Nephron progenitor cell (in vitro differentiated cells): ENCODE measurements around the gene MRPL32.

Experiments
- DNase-seq: peaks from one replicate; pipeline ENCODE4 v3.0.0; 2021
- H3K27ac Mint-ChIP-seq: 2 replicates; pipeline ENCODE4 v1.8.0; 2021; ENCODE audit warnings: mild to moderate bottlenecking, moderate library complexity, mixed read lengths
- H3K27me3 Mint-ChIP-seq: 2 replicates; pipeline ENCODE4 v1.8.0; 2021; ENCODE audit warnings: mild to moderate bottlenecking, low read depth, mixed read lengths; ENCODE audit not compliant: poor library complexity
- H3K36me3 Mint-ChIP-seq: 2 replicates; pipeline ENCODE4 v1.8.0; 2021; ENCODE audit warnings: low read depth, mixed read lengths
- H3K4me1 Mint-ChIP-seq: 2 replicates; pipeline ENCODE4 v1.8.0; 2021; ENCODE audit warnings: mixed read lengths
- H3K4me3 Mint-ChIP-seq: 2 replicates; pipeline ENCODE4 v1.8.0; 2021; ENCODE audit warnings: mild to moderate bottlenecking, moderate library complexity, mixed read lengths
- H3K9me3 Mint-ChIP-seq: 2 replicates; pipeline ENCODE4 v1.8.0; 2021; ENCODE audit warnings: mild to moderate bottlenecking, moderate library complexity, mixed read lengths
- TF ChIP-seq, protein P1 (sequence below): fragments of 200-600 bp; sonication (generic); IDR thresholded peaks from 2 replicates; pipeline ENCODE4 v1.5.0; 2021; ENCODE audit warnings: antibody characterized with exemption

The MRPL32 gene

DNA sequence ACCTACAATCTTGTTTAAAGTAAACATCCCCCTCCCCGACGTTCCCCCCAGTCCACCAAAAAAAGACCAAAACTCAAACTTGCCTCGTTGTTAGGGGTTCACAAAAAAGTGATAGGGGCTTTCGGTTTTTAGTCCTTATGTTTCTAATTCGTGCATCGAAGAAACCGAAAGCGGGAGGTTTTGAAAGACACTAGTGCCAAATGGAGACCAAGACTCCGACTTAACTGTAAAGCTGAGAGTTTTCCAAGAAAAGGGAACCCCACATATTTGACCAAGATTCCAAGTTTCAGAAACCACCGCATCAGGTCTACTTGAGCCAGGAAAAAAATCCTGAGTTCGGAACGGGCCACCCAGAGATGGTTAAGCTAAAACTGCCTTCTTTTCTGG lies 736 bp upstream of the MRPL32 start:
- no peak for DNase-seq
- H3K27me3 Mint-ChIP-seq: peaks cover 4% of the 10 kb centered on the region
- TF ChIP-seq, protein P1, sequence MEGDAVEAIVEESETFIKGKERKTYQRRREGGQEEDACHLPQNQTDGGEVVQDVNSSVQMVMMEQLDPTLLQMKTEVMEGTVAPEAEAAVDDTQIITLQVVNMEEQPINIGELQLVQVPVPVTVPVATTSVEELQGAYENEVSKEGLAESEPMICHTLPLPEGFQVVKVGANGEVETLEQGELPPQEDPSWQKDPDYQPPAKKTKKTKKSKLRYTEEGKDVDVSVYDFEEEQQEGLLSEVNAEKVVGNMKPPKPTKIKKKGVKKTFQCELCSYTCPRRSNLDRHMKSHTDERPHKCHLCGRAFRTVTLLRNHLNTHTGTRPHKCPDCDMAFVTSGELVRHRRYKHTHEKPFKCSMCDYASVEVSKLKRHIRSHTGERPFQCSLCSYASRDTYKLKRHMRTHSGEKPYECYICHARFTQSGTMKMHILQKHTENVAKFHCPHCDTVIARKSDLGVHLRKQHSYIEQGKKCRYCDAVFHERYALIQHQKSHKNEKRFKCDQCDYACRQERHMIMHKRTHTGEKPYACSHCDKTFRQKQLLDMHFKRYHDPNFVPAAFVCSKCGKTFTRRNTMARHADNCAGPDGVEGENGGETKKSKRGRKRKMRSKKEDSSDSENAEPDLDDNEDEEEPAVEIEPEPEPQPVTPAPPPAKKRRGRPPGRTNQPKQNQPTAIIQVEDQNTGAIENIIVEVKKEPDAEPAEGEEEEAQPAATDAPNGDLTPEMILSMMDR: no peak
- peak overlapping the region; percentile 99 for H3K4me3 Mint-ChIP-seq
- peaks cover 49% of the 10 kb centered on the region for H3K4me1 Mint-ChIP-seq
- H3K36me3 Mint-ChIP-seq: peaks cover 14% of the 10 kb centered on the region
- peak overlapping the region; percentile 98 for H3K27ac Mint-ChIP-seq
- no peaks in the 10 kb centered on the region for H3K9me3 Mint-ChIP-seq

DNA sequence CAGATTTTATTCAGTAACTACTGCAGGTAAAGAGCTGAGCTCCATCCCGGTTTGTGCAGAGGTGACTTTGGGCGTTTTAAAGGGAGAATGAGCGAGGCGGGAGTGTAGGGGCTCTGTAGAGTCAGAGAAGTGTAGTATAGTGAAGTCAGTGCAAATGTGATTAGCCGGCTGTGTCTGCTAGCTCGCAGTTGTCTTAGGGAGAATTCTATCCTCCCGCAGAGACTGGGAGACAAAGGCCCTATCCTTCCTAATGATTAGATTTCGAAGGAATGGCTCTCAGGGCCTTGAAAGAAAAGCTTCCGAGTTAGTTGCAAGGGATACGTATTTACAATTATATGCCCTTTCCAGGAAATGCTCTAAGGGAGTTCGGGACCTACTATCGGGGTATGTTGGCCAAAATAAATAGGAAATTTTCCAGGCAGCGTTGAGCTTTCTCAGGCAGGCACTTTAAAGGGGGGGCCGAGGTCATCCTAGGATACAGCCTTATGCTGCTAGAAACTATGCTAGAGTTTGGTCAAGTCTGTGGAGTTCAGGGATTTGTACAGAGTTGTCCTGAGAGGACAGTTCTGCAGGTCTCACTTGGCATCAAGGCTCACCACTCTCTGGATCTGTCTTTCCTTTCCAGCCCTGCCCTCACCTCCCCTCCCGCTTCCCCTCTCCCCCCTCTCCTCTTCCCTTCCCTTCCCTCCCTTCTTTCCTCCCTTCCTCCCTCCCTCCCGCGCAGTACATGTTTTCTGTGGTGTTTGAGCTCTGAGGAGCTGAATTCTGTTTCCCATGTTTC lies 825 bp downstream of the MRPL32 start:
- Mint-ChIP-seq H3K36me3 (peaks cover 22% of the 10 kb centered on the region), H3K4me1 (peaks cover 49% of the 10 kb centered on the region), H3K9me3 (no peaks in the 10 kb centered on the region), H3K27ac (peak overlapping the region; percentile 98), H3K4me3 (peak overlapping the region; percentile 99), H3K27me3 (peaks cover 4% of the 10 kb centered on the region)
- TF ChIP-seq, protein P1: no peak
- DNase-seq: peak; percentile 18

DNA sequence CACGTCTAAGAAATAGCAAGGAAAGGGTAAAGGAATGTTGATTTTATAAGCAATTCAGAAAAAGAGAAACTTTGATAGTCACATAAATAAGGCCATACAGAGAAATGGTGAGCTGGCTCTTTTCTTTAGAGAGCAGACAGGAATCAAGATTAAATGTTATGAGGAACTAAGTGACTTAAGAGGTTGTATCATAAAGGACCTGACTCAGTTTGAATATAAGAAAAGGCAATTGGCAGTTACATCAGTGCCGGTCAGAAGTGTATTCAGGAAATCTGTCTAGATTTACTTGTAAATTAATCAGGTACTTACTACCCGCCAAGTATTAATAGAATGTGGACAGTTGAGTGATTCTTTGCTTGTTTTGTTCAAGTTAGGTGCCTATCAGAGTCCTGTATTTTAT lies 2.1 kb downstream of the MRPL32 start:
- TF ChIP-seq, protein P1: no peak
- Mint-ChIP-seq H3K27ac (no peak overlapping the region), H3K4me1 (peaks cover 42% of the 10 kb centered on the region), H3K9me3 (no peaks in the 10 kb centered on the region), H3K36me3 (peaks cover 27% of the 10 kb centered on the region), H3K4me3 (peak overlapping the region; percentile 99), H3K27me3 (peaks cover 4% of the 10 kb centered on the region)
- DNase-seq: no peak

DNA sequence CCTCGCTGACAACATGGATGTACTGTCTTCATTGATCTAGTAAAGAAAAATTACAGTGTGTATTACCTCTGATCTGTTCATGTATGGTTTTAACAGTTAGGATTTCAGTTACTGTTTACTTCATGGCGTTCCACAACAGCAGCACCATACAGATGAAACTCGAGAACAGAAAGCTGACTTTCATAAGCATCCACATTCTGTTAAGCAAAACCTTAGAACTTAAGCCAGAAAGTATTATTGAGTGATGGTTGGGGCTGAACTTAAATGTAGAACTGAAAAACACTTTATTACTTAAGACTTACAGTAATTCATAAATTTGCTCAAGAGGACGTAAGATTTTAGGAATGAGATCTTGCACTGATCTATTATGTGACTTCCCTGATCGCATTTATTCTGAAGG lies 3.7 kb downstream of the MRPL32 start:
- TF ChIP-seq, protein P1: no peak
- Mint-ChIP-seq H3K4me1 (peaks cover 26% of the 10 kb centered on the region), H3K36me3 (peaks cover 30% of the 10 kb centered on the region), H3K4me3 (no peak overlapping the region), H3K27ac (no peak overlapping the region), H3K27me3 (peaks cover 4% of the 10 kb centered on the region), H3K9me3 (no peaks in the 10 kb centered on the region)
- DNase-seq: no peak

DNA sequence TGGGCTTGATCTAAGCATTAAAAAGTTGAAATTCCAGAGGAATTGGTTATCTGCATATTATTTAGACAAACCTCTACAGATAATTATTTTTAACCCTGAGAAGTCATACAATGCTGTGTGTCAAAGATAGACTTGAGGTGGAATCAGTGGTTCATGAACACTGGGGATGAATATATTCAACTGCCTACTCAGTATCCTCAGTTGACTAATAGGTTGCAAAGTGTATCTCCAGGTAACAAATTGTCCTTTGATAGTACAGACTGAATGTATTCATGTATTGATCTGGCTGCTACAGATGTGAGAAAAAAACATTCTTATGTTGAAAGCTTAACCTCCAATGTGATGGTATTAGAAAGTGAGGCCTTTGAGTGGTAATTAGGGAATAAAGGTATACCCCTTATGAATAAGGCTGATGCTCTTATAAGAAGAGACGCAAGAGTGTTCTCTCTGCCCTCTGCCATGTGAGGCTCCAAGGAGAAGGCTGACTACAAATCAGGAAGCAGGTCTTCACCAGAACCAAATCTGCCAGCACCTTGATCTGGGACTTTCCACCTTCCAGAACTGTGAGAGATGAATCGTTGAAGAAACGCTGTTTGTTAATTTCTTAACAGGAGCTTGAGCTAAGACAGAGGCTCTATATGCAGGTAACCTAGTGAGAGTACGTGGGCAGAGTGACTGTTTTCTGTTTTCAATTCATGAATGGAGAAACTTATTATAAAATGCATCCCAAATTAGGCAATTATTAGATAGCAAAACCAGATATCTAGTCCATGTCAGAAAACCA lies 7.5 kb downstream of the MRPL32 start:
- Mint-ChIP-seq H3K27ac (no peak overlapping the region), H3K27me3 (no peaks in the 10 kb centered on the region), H3K36me3 (peaks cover 30% of the 10 kb centered on the region), H3K9me3 (no peaks in the 10 kb centered on the region), H3K4me3 (no peak overlapping the region), H3K4me1 (no peaks in the 10 kb centered on the region)
- DNase-seq: no peak
- TF ChIP-seq, protein P1: no peak
